Measurements from ENCODE around the gene TARS2. TPM values are rescaled to one million over a fixed set of nuclear protein-coding genes. Genes with fewer than 3 reads are reported as not detected.

TARS2 gene
- polyA plus RNA-seq, 2 of the 4 experiments (the other 2 are of a cell fraction): 19.4 to 21.6 TPM

DNA sequence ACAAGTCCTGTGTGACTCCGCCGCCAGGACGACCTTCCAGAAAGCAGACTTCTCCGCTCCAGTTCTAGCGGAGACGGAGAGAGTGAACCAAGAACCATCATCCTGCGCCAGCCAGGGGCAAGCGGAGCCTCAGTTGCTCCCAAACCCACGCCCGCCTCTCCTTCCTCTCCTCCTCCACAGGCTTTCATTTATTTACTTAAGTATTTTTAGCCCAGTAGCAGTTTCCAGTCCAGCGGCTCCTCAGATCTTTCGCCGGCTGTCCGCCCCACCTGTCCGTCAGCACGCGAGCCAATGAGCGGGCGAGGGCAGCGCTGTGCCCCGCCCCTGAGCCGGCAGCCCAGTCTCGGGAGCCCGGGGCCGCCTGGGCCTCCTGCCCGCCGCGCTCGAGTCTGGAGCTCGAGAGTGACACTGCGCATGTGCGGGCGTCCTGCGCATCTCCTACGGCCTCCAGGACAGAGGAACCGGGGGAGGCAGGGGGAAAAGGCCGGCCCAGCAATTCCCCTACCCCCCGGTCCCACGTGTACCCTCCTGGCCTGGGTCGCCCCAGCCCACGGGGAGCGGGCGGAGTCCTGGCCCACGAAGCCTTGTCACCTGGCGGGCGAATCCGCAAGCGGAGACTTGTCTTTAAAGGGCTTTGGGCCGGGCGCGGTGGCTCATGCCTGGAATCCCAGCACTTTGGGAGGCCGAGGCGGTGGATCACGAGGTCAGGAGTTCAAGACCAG is 28.3 kb downstream of the TARS2 start, which contains the start of gene FALEC:
TSS of gene FALEC (plus strand) at position 425 of the 722 bp plus-strand sequence.
- FAIRE-seq (no peak), ATAC-seq (peak; percentile 93 to 97), DNase-seq (ENCODE audit: low read depth in 1 of 2, low spot score in 1 of 2) (peak; percentile 96 to 97)
- CTCF ChIA-PET: interaction anchor here (0.5 to 12.4 kb wide), 9 partner anchors 11 to 331 kb away, joined by 3 to 114 read pairs (median 4); partner anchors contain the start of gene TARS2
- TF ChIP-seq, protein P1, sequence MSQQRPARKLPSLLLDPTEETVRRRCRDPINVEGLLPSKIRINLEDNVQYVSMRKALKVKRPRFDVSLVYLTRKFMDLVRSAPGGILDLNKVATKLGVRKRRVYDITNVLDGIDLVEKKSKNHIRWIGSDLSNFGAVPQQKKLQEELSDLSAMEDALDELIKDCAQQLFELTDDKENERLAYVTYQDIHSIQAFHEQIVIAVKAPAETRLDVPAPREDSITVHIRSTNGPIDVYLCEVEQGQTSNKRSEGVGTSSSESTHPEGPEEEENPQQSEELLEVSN (IDR thresholded peaks at IDR 0.05; ENCODE audit: borderline replicate concordance, low read depth): peak; percentile 73
- TF ChIP-seq TFCP2L1 (CRISPR knock-in tag; IDR thresholded peaks at IDR 0.05) (no peak), JUNB (IDR thresholded peaks at IDR 0.05) (no peak), JUN (IDR thresholded peaks at IDR 0.05) (peak; percentile 45 to 81; a peak in 3 of 5 replicates), MAZ (IDR thresholded peaks at IDR 0.05; ENCODE audit: borderline replicate concordance, low read depth, low read length) (0 out of 2 replicates have a peak, but pooled peaks have one; percentile 15), EHF (CRISPR knock-in tag; IDR thresholded peaks at IDR 0.05) (no peak), ZSCAN20 (CRISPR knock-in tag; IDR thresholded peaks at IDR 0.05) (no peak), CBX2 (IDR thresholded peaks at IDR 0.05; ENCODE audit: borderline replicate concordance, low read depth) (no peak), EHMT2 (IDR thresholded peaks at IDR 0.05; ENCODE audit: low read depth) (no peak), RCOR1 (IDR thresholded peaks at IDR 0.05; ENCODE audit: low read depth, low read length) (no peak), SREBF2 (IDR thresholded peaks at IDR 0.05) (no peak), FOSB (CRISPR knock-in tag; IDR thresholded peaks at IDR 0.05) (no peak), MYC (IDR thresholded peaks at IDR 0.05; ENCODE audit: borderline replicate concordance, low read length) (peak; percentile 62; the same call in 1 of the 2 replicates), POLR2A (IDR thresholded peaks at IDR 0.05; ENCODE audit: low read length) (peak; percentile 70), RFX5 (IDR thresholded peaks at IDR 0.05) (0 out of 2 replicates have a peak, but pooled peaks have one; percentile 36), NR3C1 (IDR thresholded peaks at IDR 0.05) (no peak), PHF8 (IDR thresholded peaks at IDR 0.05; ENCODE audit: borderline replicate concordance, low read depth) (peak; percentile 85; the same call in 1 of the 2 replicates), CBX8 (IDR thresholded peaks at IDR 0.05) (no peak), ZFP36 (IDR thresholded peaks at IDR 0.05; ENCODE audit: borderline replicate concordance, partially characterized antibody) (no peak)
- TF ChIP-seq, protein P2, sequence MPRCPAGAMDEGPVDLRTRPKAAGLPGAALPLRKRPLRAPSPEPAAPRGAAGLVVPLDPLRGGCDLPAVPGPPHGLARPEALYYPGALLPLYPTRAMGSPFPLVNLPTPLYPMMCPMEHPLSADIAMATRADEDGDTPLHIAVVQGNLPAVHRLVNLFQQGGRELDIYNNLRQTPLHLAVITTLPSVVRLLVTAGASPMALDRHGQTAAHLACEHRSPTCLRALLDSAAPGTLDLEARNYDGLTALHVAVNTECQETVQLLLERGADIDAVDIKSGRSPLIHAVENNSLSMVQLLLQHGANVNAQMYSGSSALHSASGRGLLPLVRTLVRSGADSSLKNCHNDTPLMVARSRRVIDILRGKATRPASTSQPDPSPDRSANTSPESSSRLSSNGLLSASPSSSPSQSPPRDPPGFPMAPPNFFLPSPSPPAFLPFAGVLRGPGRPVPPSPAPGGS (IDR thresholded peaks at IDR 0.05): 0 out of 3 replicates have a peak, but pooled peaks have one; percentile 42
- TF ChIP-seq, protein P3, sequence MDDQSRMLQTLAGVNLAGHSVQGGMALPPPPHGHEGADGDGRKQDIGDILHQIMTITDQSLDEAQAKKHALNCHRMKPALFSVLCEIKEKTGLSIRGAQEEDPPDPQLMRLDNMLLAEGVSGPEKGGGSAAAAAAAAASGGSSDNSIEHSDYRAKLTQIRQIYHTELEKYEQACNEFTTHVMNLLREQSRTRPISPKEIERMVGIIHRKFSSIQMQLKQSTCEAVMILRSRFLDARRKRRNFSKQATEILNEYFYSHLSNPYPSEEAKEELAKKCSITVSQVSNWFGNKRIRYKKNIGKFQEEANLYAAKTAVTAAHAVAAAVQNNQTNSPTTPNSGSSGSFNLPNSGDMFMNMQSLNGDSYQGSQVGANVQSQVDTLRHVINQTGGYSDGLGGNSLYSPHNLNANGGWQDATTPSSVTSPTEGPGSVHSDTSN (IDR thresholded peaks at IDR 0.05): peak; percentile 90
- TF ChIP-seq, protein P4, sequence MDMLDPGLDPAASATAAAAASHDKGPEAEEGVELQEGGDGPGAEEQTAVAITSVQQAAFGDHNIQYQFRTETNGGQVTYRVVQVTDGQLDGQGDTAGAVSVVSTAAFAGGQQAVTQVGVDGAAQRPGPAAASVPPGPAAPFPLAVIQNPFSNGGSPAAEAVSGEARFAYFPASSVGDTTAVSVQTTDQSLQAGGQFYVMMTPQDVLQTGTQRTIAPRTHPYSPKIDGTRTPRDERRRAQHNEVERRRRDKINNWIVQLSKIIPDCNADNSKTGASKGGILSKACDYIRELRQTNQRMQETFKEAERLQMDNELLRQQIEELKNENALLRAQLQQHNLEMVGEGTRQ (IDR thresholded peaks at IDR 0.05): peak; percentile 8; the same call in 1 of the 2 replicates
- TF ChIP-seq, protein P5, sequence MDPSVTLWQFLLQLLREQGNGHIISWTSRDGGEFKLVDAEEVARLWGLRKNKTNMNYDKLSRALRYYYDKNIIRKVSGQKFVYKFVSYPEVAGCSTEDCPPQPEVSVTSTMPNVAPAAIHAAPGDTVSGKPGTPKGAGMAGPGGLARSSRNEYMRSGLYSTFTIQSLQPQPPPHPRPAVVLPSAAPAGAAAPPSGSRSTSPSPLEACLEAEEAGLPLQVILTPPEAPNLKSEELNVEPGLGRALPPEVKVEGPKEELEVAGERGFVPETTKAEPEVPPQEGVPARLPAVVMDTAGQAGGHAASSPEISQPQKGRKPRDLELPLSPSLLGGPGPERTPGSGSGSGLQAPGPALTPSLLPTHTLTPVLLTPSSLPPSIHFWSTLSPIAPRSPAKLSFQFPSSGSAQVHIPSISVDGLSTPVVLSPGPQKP (IDR thresholded peaks at IDR 0.05; ENCODE audit: low read depth, low read length): no peak
- TF ChIP-seq, protein P6, sequence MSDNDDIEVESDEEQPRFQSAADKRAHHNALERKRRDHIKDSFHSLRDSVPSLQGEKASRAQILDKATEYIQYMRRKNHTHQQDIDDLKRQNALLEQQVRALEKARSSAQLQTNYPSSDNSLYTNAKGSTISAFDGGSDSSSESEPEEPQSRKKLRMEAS (IDR thresholded peaks at IDR 0.05): peak; percentile 93
- Histone ChIP-seq H3K9me3 (no peaks in the 10 kb centered on the region), H3K4me2 (peak within 1 kb of the TSS; percentile 91), H3K27ac (peak within 1 kb of the TSS; percentile 76 to 94), H3K4me3 (peak within 1 kb of the TSS; percentile 50), H3K4me1 (0 out of 3 replicates have a peak, but pooled peaks cover 17% of the 10 kb centered on the region)
- WGBS (ENCODE audit: missing lambda C conversion rate): 2% methylated on average over 39 of the region's 54 CpGs
- POLR2A ChIA-PET: interaction anchor here (0.5 to 2.3 kb wide), 14 partner anchors 10 to 234 kb away, joined by 3 to 17 read pairs (median 4); partner anchors contain the start of genes MCL1, RPRD2 and TARS2
